ENCODE results near the gene CXXC5.

CXXC5 gene

GRCh38 chr5:139651853-139652787, 4.0 kb downstream of the CXXC5 start:
- Mint-ChIP-seq H3K27me3 (ENCODE audit: low read depth) (peaks cover 54% of the 10 kb centered on the region), H3K36me3 (ENCODE audit: low read depth) (no peaks in the 10 kb centered on the region), H3K9me3 (no peaks in the 10 kb centered on the region), H3K4me1 (ENCODE audit: low read depth) (peaks cover 14% of the 10 kb centered on the region), H3K27ac (no peak overlapping the region), H3K4me3 (no peak overlapping the region)
- DNase-seq (ENCODE audit: low spot score): peak; percentile 50

GRCh38 chr5:139652788-139653241, 4.7 kb downstream of the CXXC5 start:
- H3K4me3 Mint-ChIP-seq: no peak overlapping the region
- no peak for DNase-seq (ENCODE audit: low spot score)
- no peak overlapping the region for H3K27ac Mint-ChIP-seq
- H3K4me1 Mint-ChIP-seq (ENCODE audit: low read depth): peaks cover 14% of the 10 kb centered on the region
- no peaks in the 10 kb centered on the region for H3K36me3 Mint-ChIP-seq (ENCODE audit: low read depth)
- no peaks in the 10 kb centered on the region for H3K9me3 Mint-ChIP-seq
- peaks cover 47% of the 10 kb centered on the region for H3K27me3 Mint-ChIP-seq (ENCODE audit: low read depth)

GRCh38 chr5:139653616-139654015, 5.5 kb downstream of the CXXC5 start:
- H3K4me3 Mint-ChIP-seq: no peak overlapping the region
- H3K36me3 Mint-ChIP-seq (ENCODE audit: low read depth): no peaks in the 10 kb centered on the region
- H3K27ac Mint-ChIP-seq: no peak overlapping the region
- peaks cover 48% of the 10 kb centered on the region for H3K27me3 Mint-ChIP-seq (ENCODE audit: low read depth)
- no peaks in the 10 kb centered on the region for H3K9me3 Mint-ChIP-seq
- DNase-seq (ENCODE audit: low spot score): no peak
- H3K4me1 Mint-ChIP-seq (ENCODE audit: low read depth): peaks cover 14% of the 10 kb centered on the region

GRCh38 chr5:139654464-139654863, 6.3 kb downstream of the CXXC5 start:
- H3K4me3 Mint-ChIP-seq: no peak overlapping the region
- no peak for DNase-seq (ENCODE audit: low spot score)
- no peak overlapping the region for H3K27ac Mint-ChIP-seq
- no peaks in the 10 kb centered on the region for H3K9me3 Mint-ChIP-seq
- H3K27me3 Mint-ChIP-seq (ENCODE audit: low read depth): peaks cover 44% of the 10 kb centered on the region
- no peaks in the 10 kb centered on the region for H3K36me3 Mint-ChIP-seq (ENCODE audit: low read depth)
- peaks cover 14% of the 10 kb centered on the region for H3K4me1 Mint-ChIP-seq (ENCODE audit: low read depth)

DNA sequence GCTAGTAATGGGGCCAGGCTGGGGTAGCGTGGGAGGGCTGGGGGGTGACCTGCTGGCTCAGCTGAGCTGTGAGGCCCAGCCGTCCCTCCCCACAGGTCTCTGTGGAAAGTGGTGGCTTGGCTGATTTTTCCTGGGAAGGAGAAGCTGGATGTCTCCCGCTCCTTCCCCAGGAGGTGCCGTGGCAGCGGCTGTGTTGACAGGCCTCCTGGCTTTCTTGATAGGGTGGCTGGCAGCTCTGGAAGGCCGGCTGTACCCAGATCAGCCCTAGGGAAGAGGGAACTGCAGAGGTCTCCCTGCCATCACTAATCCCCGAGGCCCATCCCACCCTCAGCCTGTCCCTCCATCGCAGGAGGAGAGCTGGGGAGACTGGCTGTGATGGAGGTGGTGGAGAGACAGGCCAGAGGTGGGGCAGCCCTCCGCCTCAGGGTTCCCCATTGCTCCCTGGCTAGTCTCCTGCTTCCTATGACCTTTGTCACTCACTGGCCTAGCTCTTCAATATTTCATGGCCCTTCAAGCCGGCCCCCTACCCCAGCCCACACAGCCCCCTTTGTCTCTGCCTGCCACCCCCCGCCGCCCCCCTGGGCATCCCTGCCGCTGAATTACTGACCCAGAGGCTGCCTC, 6.8 kb downstream of the CXXC5 start:
- Mint-ChIP-seq H3K36me3 (ENCODE audit: low read depth) (no peaks in the 10 kb centered on the region), H3K4me3 (no peak overlapping the region), H3K27ac (no peak overlapping the region), H3K9me3 (no peaks in the 10 kb centered on the region), H3K4me1 (ENCODE audit: low read depth) (peaks cover 10% of the 10 kb centered on the region), H3K27me3 (ENCODE audit: low read depth) (peaks cover 38% of the 10 kb centered on the region)
- DNase-seq (ENCODE audit: low spot score): no peak

- Mint-ChIP-seq H3K4me1 (ENCODE audit: low read depth) (peaks cover 10% of the 10 kb centered on the region), H3K9me3 (no peaks in the 10 kb centered on the region), H3K27me3 (ENCODE audit: low read depth) (peaks cover 31% of the 10 kb centered on the region), H3K4me3 (no peak overlapping the region), H3K27ac (no peak overlapping the region), H3K36me3 (ENCODE audit: low read depth) (no peaks in the 10 kb centered on the region)
- no peak for DNase-seq (ENCODE audit: low spot score)
These were observed 7.7 kb downstream of the CXXC5 start for GRCh38 chr5:139655727-139656271.

- Mint-ChIP-seq H3K27me3 (ENCODE audit: low read depth) (peaks cover 14% of the 10 kb centered on the region), H3K27ac (no peak overlapping the region), H3K4me3 (no peak overlapping the region), H3K9me3 (no peaks in the 10 kb centered on the region), H3K4me1 (ENCODE audit: low read depth) (peaks cover 3% of the 10 kb centered on the region), H3K36me3 (ENCODE audit: low read depth) (no peaks in the 10 kb centered on the region)
- DNase-seq (ENCODE audit: low spot score): no peak
These were observed 9.5 kb downstream of the CXXC5 start for GRCh38 chr5:139657363-139658321.

DNA sequence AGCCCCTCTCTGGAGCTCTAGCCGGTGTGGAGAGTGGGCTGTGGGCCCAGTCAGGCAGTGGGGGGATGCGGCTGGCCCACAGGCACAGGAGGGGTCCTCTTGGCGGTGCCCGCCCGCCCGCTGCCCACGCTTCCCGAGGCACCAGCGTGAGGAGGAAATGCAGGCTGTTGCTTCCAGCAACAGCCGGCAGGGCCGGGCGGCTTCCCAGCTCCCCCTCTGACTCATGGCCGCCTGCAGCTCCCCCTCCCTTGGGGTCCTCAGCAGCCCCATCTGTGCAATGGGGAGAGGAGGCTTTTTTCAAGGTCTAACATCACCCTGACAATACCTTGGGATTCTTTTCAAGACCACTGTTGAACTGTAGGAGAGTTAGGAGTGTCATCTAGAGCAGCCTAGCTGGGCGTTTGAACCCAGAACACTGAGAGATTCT, 10.4 kb downstream of the CXXC5 start:
- Mint-ChIP-seq H3K9me3 (no peaks in the 10 kb centered on the region), H3K4me3 (no peak overlapping the region)

GRCh38 chr5:139658928-139659667, 10.9 kb downstream of the CXXC5 start:
- no peak overlapping the region for H3K27ac Mint-ChIP-seq
- peaks cover 4% of the 10 kb centered on the region for H3K27me3 Mint-ChIP-seq (ENCODE audit: low read depth)
- no peak for DNase-seq (ENCODE audit: low spot score)
- no peaks in the 10 kb centered on the region for H3K36me3 Mint-ChIP-seq (ENCODE audit: low read depth)
- no peak overlapping the region for H3K4me3 Mint-ChIP-seq
- no peaks in the 10 kb centered on the region for H3K9me3 Mint-ChIP-seq
- no peaks in the 10 kb centered on the region for H3K4me1 Mint-ChIP-seq (ENCODE audit: low read depth)

More for the DNA sequence above, 10.4 kb downstream of the CXXC5 start:
- Mint-ChIP-seq H3K4me1 (ENCODE audit: low read depth) (peaks cover under 1% of the 10 kb centered on the region), H3K27me3 (ENCODE audit: low read depth) (peaks cover 9% of the 10 kb centered on the region), H3K36me3 (ENCODE audit: low read depth) (no peaks in the 10 kb centered on the region), H3K27ac (no peak overlapping the region)
- no peak for DNase-seq (ENCODE audit: low spot score)

GRCh38 chr5:139659695-139660101, 11.5 kb downstream of the CXXC5 start:
- H3K4me3 Mint-ChIP-seq: no peak overlapping the region
- no peak overlapping the region for H3K27ac Mint-ChIP-seq

GRCh38 chr5:139660105-139660922, 12.2 kb downstream of the CXXC5 start:
- Mint-ChIP-seq H3K36me3 (ENCODE audit: low read depth) (no peaks in the 10 kb centered on the region), H3K27me3 (ENCODE audit: low read depth) (peaks cover 2% of the 10 kb centered on the region), H3K27ac (no peak overlapping the region), H3K4me1 (ENCODE audit: low read depth) (no peaks in the 10 kb centered on the region), H3K4me3 (no peak overlapping the region), H3K9me3 (no peaks in the 10 kb centered on the region)
- no peak for DNase-seq (ENCODE audit: low spot score)

More at GRCh38 chr5:139659695-139660101, 11.5 kb downstream of the CXXC5 start:
- DNase-seq (ENCODE audit: low spot score): no peak
- Mint-ChIP-seq H3K9me3 (no peaks in the 10 kb centered on the region), H3K27me3 (ENCODE audit: low read depth) (peaks cover 2% of the 10 kb centered on the region), H3K4me1 (ENCODE audit: low read depth) (no peaks in the 10 kb centered on the region), H3K36me3 (ENCODE audit: low read depth) (no peaks in the 10 kb centered on the region)

Data from T-helper 2 cell treated with Interferon-gamma antibody and Interleukin-4, amounts not matched to agents 5 μg/mL and 100 μg/mL, for 36 hours (primary cell).